Sciatic nerve (tissue), 2 donors: ENCODE results near the gene GFM1. TPM values are rescaled to one million over a fixed set of nuclear protein-coding genes. Genes with fewer than 3 reads are reported as not detected.
"Not testable (repeated sequence)": the region's sequence is repeated elsewhere in the genome, so short reads cannot be mapped to it uniquely, and the experiment has no call there.

Experiments
- ATAC-seq: fragments of 200-7000 bp; cut with Tn5 transposase; one replicate; pipeline ENCODE4 v1.9.1; 2020; ENCODE audit warnings: mild to moderate bottlenecking, moderate library complexity
- DNase-seq: peaks from one replicate; pipeline ENCODE4 v3.0.0-alpha.2; 2020; ENCODE audit warnings: low spot score
- intact Hi-C: fragments of 100-400 bp; cut with DNase I; formaldehyde crosslinking; loops from one replicate; pipeline ENCODE4 v1.14.2; 2022
- total RNA-seq: library from RNA; stranded (reverse); fragmentation: NEBNext Ultra II Directional; extraction: Animal tissue kit (Norgen Biotek cat#: 25700); gene quantifications from one replicate; pipeline ENCODE4 v1.2.1, GENCODE V29; 2021
- donor health status: DM: no; HTN: no; CAD: no.
- donor health status: DM: no; HTN: no; CAD: no.

Gene GFM1
- total RNA-seq, 1 donor from 2014 or later, result 41.2 TPM

DNA sequence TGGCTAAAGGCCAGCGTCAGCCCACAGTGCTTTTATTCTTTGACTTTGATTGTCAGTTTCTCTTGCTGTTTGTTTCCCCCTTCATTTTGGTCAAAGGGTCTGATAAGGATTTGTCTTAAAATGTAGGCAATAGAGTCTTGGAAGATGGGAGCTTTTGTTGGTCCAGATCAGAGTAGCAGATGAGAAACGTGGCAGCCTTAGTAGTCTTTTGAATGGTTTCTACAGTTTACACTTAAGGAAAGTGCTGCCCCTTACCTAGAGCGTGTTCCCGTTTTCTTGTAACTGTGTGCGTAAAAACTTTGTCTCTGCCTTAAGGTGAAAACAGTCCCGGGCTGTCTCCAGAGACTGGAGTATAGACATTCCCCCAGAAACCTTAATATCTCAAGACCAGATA lies 27.5 kb downstream of the GFM1 start:
- DNase-seq (no peak), ATAC-seq (peak; percentile 29)
- intact Hi-C loops, result no loop called here

DNA sequence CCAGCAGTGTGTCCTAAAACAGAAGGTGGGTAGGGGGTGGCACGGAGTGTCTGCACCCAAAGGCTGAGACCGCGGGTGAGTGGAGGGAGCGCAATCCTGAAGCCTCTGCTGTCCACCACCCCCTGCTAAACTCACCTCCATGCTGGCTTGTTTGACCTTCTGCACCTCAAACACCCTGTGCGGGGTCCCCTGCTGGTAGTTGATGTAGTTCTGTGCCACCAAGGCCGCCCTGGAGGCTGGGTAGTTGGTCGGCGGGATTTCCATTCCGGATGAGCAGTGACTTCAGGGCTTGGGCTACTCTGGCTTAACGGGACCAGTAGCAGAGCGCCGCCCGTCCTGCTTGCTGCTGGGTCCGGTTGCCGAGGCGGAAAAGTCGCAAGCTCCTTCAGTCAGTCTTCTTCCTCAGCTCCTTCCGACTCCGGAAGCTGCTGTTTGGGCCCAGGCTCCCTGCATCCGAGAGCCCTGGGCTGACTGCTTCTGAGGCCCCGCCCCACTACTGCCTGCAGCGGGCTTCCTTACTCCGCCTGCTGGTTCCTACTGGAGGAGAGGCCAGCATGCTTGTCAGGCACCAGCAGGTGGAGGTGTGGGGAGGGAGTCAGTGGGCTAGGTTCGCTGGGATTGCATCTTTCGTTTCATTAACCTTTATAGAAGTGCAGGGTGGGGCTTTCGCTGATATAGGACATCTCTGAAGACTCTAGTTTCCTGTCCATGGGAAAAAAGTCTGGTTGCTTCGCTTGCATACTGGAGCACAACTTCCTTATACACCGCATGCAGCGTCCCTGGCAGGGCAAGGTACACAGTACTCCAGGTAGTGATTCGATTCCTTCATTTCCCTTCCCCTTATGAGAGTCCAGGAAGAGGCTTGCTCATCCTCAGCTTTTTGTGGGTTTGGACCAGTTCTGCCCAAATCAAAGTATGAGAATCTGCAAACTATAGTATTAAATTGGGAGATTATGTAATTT lies 28.2 kb downstream of the GFM1 start, which contains the start of gene LXN:
Gene LXN, minus strand, starts transcription at position 434 of the 962 bp plus-strand sequence. Its CDS starts 170 bp downstream, at position 264.
- peak; percentile 97 for ATAC-seq

DNA sequence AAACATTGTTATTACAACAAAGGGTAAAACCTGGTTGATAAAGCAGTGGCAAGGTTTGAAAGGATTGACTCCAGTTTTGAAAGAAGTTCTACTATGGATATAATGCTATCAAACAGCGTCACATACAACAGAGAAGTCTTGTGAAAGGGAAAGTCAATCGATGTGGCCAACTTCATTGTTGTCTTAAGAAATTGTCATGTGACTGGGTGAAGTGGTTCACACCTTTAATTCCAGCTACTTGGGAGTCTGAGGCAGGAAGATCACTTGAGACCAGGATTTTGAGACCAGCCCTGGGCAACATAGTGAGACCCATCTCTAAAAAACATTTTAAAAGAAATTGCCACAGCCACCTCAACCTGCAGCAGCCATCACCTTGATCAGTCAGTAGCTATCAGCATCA lies 34.4 kb downstream of the GFM1 start:
- intact Hi-C loops, result no loop called here
- no peak for DNase-seq
- ATAC-seq, result no peak

More for the DNA sequence above, 28.2 kb downstream of the GFM1 start, which contains the start of gene LXN:
- peak; percentile 88 for DNase-seq
- intact Hi-C loops, result no loop called here

DNA sequence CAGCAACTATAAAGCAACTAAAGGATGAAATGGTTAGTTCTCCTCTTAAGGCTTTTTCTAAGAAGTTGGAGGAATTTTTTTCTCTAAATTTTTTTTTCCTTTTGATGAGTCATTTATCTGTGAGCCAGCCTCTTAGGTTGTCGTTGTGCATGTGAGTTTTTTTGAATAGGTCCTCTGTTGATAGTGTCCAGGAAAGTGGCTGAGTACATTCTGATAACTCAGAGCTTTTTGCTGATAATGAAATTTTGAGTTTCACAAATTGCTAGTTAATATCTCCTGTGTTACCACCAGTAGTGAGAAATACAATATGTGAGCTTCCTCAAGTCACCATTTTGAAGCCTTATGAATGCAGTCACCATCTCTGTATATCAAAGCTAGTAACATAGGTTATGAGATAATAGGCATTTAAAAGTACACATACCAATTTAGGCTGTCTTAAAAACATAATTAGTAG lies 35.2 kb downstream of the GFM1 start:
- ATAC-seq, result no peak
- no peak for DNase-seq

DNA sequence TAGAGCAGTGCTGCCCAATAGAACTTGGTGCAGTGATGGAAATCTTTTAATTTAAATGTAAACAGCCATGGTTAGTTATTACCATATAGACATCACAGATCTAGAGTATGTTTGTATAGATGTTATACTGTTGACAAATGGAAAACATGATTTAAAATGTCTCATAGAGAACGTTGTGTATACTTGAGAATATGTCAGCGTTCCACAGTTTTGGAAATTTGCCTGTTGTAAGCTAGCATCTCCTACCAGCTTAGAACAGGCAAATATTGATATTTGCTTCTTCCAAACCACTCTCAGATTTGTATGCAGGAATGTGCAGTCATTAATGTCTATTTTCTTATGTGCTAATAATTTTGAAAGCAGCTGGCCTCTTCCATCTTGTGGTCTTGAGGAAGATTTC lies 36.5 kb downstream of the GFM1 start:
- no peak for ATAC-seq

More for the DNA sequence above, 35.2 kb downstream of the GFM1 start:
- intact Hi-C loops, result no loop called here

DNA sequence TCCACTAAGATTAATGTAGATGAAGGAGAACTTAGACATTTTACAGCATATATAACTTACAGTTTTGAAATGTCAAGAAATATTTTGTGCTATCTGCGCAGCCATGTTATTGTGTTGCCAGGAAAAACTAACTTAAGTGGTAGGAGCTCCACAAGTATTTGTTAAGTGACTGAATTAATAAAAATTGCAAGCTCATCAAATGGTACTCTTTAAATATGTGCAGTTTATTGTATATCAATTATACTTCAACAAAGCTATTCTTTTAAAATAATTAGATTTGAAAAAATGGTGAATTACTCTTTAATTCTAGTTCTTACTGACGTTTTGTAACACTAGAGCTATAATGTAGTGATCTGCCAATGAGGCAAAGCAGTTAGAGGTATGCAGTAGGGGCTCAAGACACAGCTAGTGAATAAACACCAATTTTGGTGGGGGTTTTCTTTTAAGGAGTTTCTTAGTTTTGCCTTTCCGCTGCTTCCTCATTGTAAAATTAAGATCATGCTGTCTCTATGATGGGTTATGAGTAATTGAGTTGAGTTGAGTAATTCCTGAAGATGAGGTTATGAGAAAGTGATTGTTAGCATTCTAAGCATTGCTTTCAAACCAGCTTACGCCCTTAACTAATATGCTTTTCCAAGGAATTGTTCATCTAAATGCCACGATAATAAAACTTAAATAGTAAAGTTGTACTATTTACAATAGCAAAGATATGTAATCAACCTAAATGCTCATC lies 39.1 kb downstream of the GFM1 start:
- ATAC-seq, result no peak
- no peak for DNase-seq
- intact Hi-C loops, result no loop called here

More for the DNA sequence above, 36.5 kb downstream of the GFM1 start:
- intact Hi-C loops, result no loop called here
- DNase-seq, result no peak

DNA sequence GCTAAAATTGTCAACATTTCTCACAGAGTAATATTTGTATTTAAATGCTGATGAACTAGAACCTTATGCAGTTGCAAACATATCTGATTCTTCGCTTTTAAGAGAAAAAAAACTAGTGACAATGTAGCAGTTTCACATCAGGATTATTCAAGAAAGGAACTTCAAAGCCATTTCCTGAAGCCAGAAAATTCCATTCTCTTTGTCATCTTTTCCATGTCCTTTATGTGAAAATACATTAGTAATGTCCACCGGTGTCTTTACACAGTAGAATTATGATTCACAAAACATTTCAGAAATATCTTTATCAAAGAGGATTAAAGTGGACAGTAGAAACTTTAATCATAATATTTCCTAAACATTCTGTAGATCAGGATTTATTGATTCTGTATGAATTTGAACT lies 40.8 kb downstream of the GFM1 start:
- intact Hi-C loops, result no loop called here
- ATAC-seq (no peak), DNase-seq (no peak)

DNA sequence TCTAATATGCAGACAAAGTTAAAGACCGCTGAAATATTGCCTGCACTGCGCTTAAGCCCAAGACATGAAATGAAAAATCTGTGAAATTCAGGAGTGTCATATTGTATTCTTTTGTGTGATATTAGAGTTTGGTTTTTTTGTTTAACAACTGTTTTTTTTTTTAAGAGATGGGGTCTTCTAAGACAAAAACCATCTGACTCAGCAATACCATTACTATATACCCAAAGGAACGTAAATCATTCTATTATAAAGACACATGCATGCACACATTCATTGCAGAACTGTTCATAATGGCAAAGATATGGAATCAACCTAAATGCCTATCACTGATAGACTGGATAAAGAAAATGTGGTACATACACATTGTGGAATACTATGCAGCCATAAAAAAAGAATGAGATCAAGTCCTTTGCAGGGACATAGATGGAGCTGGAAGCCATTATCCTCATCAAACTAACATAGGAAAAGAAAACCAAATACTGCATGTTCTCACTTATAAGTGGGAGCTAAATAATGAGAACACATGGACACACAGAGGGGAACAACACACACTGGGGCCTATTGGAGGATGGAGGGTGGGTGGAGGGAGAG lies 49.6 kb downstream of the GFM1 start:
- ATAC-seq, DNase-seq, intact Hi-C loops: not testable (repeated sequence)

DNA sequence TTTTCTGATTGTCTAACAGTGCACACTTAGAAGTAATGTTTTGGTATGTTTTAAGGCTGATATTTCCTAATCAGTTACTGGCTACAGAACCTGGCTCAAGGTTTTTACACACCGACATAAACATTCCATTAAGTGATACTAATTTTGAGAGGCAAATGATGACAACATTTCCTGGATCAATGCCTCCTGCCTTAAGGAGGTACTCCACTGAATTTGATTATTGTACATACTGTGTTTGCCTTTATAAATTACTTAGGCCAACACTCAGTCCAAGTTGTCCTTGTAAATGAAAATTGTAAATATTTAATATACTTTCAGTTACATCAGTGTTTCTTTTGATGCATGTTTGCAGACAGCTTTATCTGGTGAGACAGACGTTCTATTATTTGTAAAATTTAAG lies 52.3 kb downstream of the GFM1 start:
- DNase-seq (no peak), ATAC-seq (no peak)
- intact Hi-C loops, result no loop called here

DNA sequence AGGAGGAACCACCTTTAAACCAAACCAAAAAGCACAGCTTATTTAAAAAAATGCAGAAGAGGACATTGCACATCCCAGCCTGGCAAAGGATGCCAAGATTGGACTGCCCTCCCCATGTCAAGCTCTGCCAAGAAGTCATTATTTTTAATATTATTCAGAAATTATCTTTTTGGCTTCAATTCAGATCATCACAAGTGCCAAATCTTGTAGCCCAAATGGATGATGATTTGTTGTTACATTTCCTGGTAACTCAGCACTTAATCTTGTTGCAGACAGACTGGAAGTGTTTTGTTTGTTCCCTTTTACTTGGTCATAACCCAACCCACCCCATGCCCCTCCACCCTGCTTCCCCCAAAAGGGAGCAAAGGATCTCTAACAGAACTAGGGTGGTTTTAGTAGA lies 56.2 kb downstream of the GFM1 start:
- intact Hi-C loops, result no loop called here
- ATAC-seq (no peak), DNase-seq (no peak)

DNA sequence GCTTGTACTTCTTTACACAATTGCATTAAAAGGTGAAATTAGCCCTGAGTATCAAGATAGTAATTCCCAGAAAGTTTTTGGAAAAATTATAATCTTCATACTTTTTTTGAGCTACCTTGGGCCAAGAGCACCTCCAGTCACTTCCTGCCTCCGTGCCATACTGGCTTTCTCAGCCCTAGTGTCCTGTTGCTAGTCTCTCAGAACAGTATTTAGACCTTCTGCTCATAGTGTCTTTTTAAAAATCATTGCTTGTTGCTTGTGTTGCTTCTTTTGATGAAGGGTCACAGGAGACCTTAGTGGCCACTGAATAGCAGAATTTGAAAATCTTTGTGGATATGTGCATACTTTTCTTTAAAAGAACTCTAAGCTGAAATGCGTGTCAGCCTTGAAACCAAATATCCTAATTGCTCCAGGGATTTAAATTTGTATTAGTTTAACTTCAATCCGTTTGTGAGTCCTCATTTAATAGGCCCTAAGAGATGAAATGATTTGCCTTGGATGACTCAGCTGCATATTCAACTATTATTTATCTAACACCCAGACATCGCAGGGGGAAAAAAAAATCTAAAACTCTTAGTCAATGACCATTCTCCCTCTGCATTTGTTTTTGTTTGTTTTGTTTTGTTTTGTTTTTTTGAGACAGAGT lies 57.2 kb downstream of the GFM1 start:
- intact Hi-C loops, result no loop called here
- no peak for DNase-seq
- no peak for ATAC-seq

DNA sequence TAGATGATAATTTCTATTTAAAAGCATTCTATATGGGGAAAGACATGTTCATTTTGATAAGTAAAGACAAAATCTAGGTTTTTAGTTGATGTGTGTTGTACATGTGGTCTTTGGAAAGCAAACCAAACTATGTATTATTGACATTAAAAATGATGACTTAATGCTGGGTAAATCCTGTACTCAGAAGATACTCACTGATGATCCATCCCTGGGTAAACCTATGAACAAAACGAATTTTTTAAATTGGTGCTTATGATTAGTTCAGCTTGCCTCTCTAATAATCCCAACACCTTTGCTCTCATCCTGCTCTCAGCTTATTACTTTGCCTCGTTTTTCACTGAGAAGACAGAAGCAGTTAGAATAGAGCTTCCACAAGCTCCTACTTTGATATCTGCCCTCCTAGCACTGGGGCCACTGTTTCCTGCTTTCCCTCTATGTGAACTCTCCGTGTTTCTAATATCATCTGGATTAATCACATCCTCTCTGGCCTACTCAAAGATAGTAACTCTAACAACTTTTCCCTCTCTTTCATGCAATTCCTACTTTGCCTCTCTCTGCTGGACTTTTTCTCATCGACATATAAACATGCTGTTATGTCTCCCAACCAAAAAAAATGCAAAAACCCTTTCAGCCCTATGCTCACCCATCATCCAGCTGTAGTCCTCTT lies 58.6 kb downstream of the GFM1 start:
- intact Hi-C loops, result no loop called here
- ATAC-seq, result no peak
- no peak for DNase-seq

DNA sequence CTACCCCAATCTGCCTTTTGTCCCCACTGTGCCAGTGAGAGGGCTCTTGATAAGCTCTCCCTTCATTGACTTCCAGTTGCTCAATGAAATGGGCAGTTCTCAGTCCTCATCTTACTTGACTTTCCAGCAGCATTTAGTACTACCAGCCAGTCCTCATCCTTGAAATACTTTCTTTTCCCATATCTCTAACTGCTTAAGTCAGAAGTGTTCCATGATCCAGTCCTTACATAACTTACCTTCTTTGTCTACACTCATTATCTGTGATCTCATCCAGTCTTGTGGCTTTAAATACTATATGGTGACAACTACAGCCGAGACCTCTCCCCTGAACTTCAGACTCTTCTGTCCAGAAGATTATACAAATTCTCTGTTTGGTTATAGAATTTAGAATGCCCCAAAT lies 59.2 kb downstream of the GFM1 start:
- intact Hi-C loops, result no loop called here

DNA sequence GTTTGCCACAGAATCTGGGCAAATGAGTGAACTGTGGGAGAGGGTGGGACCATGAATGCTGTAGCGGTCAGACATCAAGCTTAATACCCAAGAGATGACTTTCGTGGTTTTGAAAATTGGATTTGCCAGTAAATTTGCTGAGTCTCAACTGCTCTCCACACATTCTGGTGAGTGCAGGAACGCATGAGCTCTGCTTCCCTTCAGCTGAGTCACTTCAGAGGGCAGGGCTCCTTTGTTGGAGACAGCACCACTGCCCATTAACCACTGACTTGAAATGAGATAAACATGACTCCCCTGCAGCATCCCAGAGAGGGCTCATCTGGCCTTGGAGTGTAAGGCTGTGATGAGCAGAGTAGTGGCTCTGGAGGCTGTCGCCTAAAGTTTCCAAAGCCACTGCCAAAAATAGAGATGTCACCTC lies 65.3 kb downstream of the GFM1 start:
- peak; percentile 65 for ATAC-seq
- intact Hi-C loops, result no loop called here
- no peak for DNase-seq

More for the DNA sequence above, 59.2 kb downstream of the GFM1 start:
- DNase-seq, result no peak
- no peak for ATAC-seq

DNA sequence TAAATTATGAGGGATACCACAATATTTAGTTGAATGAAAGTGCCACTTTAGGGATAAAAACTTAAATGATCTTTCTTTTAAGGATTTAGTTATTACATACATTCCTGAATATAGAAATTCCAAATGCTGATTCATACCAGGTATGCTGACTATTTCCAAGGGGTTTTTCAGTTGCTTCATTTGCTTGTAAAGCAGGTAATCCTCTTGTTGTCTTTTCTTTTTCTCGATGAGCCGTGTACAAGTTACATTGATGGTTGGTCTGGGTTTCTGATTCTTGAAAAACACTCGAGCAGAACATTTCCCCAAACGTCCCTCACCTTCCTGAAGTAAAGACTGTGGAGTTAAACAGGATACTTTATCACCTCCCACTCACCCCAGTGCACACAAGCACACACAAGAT lies 66.3 kb downstream of the GFM1 start:
- intact Hi-C loops, result no loop called here
- ATAC-seq (no peak), DNase-seq (no peak)

DNA sequence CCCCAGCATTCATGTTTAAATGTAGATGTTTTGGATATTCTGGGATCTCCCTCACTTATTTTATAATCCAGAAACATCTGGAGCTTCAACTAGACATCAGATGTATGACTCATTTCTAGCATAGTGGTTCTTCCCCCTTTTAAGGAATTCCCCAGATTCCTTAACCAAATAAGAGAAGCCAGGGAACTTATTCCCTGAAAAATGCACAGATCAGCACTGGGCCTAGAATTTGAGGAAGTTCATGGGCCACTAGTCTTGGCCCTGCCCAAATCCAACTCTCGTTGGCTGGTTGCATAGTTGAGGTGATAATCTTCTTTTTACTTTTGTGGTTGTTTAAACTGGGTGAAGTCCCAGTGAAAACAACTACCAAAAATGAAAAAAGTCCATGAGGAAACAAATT lies 67.6 kb downstream of the GFM1 start:
- ATAC-seq (peak; percentile 87), DNase-seq (no peak)
- intact Hi-C loops, result no loop called here

DNA sequence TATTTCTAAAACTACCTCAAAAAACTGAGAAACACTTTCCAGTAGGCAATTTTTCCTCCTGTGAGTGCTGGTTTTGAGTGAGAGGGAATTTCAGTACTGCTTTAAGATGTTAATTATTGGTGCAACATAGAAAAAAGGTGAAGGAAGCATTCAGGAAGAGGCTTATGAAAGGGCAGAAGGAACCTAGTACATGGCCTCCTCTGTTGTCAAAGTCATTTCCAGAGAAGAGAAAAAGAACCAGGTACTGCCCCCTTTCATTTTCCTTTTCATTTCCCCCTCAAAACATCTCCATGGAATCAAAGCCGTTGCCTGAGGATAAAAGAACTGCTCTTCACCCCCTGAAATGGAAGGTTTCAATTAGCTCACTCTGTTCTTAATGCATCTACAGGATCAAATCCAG lies 68.1 kb downstream of the GFM1 start:
- ATAC-seq, result no peak
- intact Hi-C loops, result no loop called here
- no peak for DNase-seq

DNA sequence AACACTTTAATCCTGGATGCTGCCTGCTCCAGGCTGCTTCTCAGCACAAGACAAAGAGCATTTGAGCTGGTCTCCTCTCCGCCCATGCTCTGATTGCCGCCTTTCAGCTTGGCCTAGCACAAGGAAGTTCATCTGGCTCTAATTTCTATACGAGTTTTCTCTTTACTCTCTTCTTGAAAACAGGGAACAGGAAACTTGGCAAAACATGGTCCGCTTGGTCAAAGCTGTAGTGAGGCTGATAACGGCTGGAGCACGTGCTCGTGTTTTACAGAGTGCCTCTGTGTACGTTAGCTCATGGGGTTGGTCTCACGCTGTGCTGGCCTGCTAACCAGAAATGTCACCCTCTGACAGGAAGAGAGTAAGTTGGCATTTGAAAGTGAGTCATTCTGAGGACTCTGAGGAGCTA lies 68.8 kb downstream of the GFM1 start:
- ATAC-seq (peak; percentile 47), DNase-seq (no peak)
- intact Hi-C loops, result no loop called here

DNA sequence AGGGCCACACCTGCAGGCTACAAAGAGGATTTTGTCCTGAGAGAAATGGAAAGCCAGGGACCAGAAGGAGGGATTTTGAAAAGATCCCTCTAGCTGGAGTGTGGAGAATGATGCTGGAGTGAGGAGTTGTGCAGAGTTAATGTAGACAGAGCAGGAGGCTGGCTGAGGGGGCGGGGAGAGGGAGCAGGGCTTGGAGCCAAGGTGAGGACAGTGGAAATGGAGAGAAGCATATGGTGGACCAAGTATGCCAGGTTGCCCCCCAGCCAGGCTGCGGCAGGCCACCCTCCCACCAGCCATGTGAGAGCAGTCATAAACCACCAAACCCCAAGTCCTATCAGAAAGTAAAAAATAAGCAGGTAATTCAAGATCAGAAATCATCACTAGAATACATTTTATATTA lies 73.2 kb downstream of the GFM1 start:
- ATAC-seq, result no peak
- no peak for DNase-seq
- intact Hi-C loops, result no loop called here
